Right ventricle myocardium superior (tissue), 1 donor: ENCODE results near the gene GJB2. TPM values are rescaled to one million over a fixed set of nuclear protein-coding genes. Genes with fewer than 3 reads are reported as not detected.

Experiments used
- ATAC-seq: fragments of 200-7000 bp; cut with Tn5 transposase; one replicate; pipeline ENCODE4 v1.9.1; 2020; ENCODE audit warnings: mild to moderate bottlenecking; ENCODE audit not compliant: poor library complexity
- DNase-seq: peaks from one replicate; pipeline ENCODE4 v3.0.0-alpha.2; 2020
- intact Hi-C: fragments of 100-400 bp; cut with DNase I; formaldehyde crosslinking; loops from one replicate; pipeline ENCODE4 v1.11.2; 2022
- total RNA-seq: library from RNA; stranded (reverse); fragmentation: NEBNext Ultra II Directional; extraction: Animal tissue kit (Norgen Biotek cat#: 25700); gene quantifications from one replicate; pipeline ENCODE4 v1.2.1, GENCODE V29; 2021
- donor health status: DM: no; HTN: yes; CAD: no; lungs with severe emphysema.

Gene GJB2
- total RNA-seq, 1 donor from 2014 or later: 0.38 TPM

DNA sequence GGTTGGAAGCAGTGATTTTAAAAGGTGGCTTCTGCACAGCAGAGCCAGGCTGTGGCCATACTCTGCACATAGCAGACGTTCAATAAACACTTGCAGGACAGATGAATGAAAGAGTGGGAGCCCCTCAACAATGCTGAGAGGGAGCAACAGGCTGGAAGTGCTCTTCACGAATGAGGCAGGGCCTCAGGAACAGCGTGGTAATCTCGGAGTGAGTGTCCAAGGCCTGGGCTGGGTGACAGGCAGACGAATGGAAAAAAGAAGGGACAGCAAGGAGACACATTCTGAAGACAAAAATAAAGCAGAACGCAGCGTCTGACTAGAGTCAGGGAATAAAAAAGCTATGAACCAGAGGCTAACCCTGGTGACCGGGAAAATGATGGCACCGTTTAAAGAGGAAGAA, 43.0 kb downstream of the GJB2 start:
- ATAC-seq: peak; percentile 63
- DNase-seq: no peak
- intact Hi-C loops: no loop called here

DNA sequence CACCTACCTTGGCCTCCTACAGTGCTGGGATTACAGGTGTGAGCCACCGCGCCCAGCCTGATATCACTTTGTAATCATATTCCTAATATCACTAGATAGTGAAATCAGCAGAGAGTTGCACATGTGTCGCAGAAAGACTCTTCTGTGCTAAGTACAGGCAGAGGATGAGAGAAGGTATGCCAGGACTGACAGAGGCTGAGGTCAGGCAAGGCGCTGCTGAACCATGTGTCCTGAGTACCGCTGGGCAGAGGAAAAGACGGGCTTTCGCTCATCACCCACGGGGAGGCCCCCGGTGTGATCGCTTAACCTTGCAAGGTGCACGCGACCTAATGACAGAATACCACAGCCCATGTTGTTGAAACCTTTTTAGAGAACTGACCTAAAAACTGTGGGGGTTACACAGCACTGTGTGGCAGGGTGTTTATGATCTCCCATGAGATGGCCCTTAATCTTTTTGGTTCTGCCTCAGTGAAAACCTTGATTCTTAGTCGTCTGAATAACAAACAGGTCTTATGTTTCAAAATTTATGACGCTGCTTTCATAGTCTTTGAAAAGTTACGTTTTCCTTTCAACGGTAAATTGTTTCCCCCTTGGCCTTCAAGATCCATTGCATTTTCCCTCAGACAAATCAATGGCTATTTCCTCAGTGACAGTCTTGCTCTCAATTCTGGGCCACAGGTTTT, 44.1 kb downstream of the GJB2 start:
- intact Hi-C loops: no loop called here

DNA sequence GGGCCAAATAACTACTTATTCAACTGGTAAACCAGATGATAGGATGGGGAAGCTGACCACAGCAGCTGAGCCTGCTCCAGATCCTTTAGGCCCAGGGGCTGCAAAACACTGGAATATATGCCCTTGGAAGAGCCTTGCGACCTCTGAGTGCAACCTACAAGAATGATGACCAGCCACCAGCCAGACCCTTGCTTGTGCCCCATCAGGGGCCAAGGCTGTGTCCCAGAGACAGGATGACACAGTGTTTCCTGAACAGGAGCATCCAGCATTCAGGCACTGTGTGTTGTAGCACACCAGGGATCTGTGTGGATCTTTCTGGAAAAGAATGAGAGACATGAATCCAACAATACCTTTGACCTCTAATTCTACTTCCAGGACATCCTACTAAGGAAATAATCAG, 46.4 kb downstream of the GJB2 start:
- DNase-seq (no peak), ATAC-seq (no peak)
- intact Hi-C loops: no loop called here

More for the DNA sequence above, 44.1 kb downstream of the GJB2 start:
- DNase-seq: no peak
- ATAC-seq: peak; percentile 57

DNA sequence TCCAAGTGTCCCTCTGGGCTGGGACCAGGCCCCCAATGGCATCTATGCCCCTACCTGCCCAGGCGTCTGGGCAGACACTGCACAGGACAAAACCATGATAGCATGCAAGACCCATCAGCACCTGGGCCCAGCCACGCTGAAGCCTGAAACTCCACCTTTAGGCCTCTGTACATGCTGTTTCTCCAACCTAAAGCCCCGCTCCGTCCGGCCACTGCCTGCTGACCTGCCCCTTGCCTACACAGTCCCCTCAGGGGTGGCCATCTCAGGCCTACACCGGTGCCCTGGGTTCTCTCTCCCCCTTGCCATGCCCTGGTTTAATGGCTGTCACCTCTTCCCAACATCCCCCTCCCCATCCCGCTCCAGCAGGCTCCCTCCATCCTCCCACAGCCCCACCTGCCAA, 47.2 kb downstream of the GJB2 start:
- intact Hi-C loops: no loop called here
- DNase-seq (no peak), ATAC-seq (no peak)

DNA sequence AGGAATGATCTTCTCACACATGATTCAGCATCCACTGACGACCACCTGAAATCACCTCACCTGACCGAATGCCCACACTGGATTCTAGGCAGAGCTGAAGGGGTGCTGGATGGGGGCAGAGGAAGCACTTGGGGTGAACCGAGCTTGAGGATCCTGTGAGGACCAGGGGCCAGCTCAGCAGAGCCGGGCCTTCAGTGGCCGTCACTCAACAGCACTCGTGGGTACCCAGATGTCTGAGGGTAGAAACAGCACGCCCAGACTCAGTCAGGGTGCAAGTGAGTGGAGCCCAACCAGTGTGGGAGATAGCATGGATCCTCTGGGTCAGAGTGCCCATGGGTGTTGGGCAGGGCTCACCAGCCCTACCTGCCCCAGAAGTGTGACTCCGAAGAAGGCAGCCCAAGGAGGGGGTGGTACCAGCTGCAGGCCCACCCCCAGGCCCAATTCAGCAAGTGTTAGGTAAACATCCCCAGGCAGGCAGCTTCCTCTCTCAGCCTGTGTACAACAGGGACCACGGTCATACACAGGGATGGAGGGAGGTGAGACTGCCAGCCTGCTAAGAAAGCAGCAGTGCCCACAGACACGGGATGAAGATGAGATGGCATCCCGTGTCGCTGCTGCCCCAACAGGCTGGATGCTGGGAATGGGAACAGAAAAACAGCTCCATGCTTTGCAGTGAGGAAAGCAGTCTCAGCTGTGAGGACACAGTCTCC, 48.4 kb downstream of the GJB2 start:
- ATAC-seq (no peak), DNase-seq (no peak)
- intact Hi-C loops: no loop called here

DNA sequence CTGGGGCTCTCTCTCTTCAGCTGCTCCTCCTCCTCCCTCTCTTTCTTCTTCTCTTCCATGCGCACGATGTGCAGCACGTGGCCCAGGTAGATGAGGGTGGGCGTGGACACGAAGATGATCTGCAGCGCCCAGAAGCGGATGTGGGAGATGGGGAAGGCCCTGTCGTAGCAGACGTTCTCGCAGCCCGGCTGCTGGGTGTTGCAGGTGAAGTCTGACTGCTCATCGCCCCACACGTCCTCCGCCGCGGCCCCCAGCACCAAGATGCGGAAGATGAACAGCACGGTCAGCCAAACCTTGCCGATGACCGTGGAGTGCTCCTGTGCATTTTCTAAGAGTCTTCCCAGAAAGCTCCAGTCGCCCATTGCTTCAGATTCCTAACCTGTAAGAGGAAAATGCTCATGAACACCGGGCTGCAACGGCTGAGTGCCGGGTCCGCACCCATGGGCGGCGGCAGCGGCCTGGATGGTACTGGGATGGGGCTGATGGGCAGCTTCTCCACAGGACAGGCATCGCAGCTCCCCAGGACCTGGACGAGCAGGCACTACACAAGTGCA, 49.7 kb downstream of the GJB2 start:
- intact Hi-C loops: no loop called here

DNA sequence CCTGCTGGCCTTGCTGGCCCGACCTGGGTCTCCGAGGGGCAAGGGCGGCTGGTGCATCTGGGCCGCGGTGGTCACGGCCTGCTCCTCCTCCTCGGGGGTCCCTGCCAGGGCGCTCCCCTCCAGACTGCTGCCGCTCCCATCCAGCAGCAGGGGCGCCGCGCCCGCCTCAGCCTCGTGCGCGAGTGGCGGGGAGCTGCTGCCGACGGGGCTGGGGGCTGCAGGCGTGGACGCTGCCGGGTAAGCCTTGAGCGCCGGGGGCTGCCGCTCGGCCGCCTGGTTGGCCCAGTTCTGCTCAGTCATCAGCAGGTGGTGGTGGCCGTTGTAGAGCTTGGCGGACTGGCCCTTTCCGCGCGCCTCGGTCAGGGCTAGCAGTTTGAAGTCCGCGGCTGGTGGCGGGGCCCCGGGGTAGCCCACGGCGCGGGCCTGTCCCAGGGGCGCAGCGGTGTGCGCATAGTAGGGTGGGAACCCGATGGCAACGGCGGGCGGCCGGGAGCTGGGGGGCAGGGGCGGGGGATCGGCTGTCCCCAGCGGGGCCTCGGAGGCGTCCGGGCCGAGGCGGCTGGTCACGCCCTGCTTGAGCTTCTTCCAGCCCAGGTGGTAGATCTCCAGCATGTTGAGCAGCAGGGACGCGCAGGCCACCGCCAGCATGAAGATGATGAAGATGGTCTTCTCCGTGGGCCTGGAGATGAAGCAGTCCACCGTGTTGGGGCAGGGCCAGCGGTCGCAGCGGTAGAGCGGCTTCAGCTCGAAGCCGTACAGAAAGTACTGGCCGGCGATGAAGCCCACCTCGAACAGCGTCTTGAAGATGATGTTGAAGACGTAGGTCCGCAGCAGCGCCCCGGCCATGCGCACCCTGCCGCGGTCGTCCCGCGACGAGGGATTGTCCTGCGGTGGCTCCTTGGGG, 50.5 kb downstream of the GJB2 start:
- intact Hi-C loops: no loop called here
- ATAC-seq: no peak
- no peak for DNase-seq

More for the DNA sequence above, 49.7 kb downstream of the GJB2 start:
- DNase-seq (no peak), ATAC-seq (no peak)

DNA sequence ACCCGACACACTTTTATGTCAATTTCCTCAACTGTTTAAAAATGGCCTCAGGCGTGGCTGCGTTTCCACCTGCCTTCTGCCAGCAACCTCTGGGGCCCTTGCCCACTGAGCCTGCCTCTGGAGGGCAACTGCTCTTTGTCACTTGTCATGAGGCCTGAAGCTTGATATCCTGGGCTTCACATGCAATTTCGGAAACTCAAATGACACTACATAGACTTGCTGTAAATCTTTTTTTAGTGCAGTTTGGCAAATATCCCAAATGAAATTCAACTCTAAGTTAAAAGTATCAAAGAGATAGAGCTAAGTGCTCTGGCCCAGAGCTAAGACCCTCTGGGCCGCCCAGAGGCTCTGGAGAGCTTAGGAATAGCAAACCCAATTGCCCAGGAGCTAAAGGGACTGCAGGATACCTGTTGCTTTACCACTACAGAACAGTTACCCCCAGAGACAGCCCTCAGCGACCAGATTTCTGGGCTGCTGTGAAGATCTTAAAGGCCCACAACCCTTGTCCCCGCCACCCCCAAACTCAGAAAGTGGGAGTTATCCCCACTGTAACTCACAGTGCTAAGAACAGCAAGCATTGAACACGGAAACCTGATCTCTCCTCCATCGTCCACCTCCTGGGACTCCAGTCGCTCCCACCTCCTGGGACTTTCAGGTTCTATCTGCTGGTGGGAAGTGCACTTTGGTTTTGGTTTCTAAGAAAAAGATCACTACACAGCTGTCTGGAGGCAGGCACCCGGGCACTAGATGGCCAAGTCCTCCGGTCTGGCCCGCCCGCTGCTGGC, 51.3 kb downstream of the GJB2 start:
- DNase-seq (peak; percentile 65), ATAC-seq (peak; percentile 91)
- intact Hi-C loops: no loop called here

DNA sequence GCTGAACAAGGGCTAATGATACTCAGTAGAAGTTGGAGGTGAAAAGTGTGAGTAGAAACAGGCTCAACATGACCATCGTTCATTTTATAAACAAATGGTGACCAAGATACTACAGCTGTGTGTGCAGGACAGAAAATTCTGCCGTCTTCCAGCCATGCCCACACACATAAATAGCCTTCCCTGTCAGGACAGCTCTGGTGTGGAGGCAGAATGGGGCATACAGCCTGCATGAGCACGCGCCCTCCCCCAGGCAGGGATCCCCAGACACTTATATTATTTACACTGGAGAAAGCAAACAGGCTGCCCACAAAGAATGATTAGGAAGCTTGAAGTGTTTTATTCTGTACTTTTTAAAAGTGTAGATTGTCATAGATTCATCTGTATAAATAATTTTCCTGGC, 52.3 kb downstream of the GJB2 start:
- no peak for DNase-seq
- ATAC-seq: peak; percentile 62
- intact Hi-C loops: no loop called here

DNA sequence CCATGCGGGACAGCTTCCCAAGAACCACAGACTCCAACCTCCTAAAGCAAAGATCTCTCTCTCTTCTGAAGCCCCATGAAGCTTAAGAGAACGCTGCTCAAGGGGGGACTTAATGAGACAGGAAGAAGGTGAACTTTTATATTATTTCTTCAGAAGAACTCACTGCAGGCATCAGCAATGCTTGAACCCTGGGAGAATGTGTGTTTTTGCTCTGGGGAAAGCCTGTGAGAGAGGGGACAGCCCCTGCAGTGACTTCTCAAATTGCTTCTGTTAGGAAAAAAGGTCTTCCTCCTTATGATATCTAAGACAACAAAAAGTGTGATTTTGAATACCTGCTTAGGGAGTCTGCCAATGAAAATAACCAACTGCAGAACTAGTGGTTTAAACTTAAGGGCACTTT, 54.9 kb downstream of the GJB2 start:
- intact Hi-C loops: no loop called here

More for the DNA sequence above, 54.9 kb downstream of the GJB2 start:
- ATAC-seq: no peak
- no peak for DNase-seq

Other genes with a start within 250 kb of the GJB2 start
- gene ZMYM2, start 234.2 kb downstream of the GJB2 start, total RNA-seq: 48.4 TPM
- 13.9 TPM for gene GJA3, start 31.9 kb downstream of the GJB2 start, total RNA-seq
- gene GJB6, start 39.4 kb upstream of the GJB2 start, total RNA-seq: not detected